C4-2B (cell line): ENCODE data around the gene MAP4K1.
"Not testable (repeated sequence)": the region's sequence is repeated elsewhere in the genome, so short reads cannot be mapped to it uniquely, and the experiment has no call there.

Experiments
- H3K27ac ChIP-seq: fragments of 450-650 bp; 2 replicates; pipeline ENCODE4 v1.5.1; 2017
- ZFX ChIP-seq: fragments of 450-650 bp; IDR thresholded peaks from 2 replicates; pipeline ENCODE4 v1.6.1; 2017
- TF ChIP-seq, protein P1 (sequence below): fragments of 450-650 bp; conservative IDR thresholded peaks from 2 replicates; pipeline ENCODE4 v1.5.1; 2017; ENCODE audit warnings: mild to moderate bottlenecking

MAP4K1 gene

DNA sequence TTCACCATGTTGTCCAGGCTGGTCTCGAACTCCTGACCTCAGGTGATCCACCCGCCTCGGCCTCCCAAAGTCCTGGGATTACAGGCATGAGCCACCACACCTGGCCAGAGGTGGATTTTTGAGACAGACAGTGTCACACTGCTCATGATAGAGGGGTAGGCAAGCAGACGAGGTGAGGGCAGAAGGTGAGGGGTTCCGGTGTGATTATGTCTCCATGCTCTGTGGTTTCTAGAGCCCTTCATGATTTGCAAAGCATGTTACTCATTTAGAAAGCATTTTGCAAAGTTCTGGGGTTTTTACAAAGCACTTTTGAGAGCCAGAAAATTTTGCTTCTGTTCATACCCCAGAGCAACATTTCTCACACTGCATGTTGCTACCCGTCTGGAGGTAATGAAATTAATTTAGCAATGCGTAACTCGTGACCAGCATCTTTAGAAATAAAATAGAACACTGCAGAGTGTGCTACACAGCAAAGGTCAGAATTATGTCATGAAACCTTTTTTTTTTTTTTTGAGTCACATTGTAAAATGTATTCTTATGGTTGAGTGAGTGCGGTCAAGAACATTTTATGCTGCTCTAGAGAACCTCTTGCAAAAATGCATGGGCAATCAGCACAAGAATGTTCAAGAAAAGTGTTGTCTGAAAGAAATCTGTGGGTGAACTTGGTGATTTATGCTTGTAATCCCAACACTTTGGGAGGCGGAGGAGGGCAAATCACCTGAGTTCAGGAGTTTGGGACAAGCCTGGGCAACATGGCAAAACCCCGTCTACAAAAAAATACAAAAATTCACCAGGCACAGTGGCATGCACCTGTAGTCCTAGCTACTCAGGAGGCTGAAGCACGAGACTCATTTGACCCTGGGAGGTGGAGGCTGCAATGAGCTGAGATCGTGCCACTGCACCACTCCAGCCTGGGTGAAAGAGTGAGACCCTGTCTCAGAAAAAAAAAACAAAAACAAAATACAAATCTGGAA lies 58.0 kb downstream of the MAP4K1 start:
- H3K27ac ChIP-seq = no peak overlapping the region
- TF ChIP-seq, protein P1, sequence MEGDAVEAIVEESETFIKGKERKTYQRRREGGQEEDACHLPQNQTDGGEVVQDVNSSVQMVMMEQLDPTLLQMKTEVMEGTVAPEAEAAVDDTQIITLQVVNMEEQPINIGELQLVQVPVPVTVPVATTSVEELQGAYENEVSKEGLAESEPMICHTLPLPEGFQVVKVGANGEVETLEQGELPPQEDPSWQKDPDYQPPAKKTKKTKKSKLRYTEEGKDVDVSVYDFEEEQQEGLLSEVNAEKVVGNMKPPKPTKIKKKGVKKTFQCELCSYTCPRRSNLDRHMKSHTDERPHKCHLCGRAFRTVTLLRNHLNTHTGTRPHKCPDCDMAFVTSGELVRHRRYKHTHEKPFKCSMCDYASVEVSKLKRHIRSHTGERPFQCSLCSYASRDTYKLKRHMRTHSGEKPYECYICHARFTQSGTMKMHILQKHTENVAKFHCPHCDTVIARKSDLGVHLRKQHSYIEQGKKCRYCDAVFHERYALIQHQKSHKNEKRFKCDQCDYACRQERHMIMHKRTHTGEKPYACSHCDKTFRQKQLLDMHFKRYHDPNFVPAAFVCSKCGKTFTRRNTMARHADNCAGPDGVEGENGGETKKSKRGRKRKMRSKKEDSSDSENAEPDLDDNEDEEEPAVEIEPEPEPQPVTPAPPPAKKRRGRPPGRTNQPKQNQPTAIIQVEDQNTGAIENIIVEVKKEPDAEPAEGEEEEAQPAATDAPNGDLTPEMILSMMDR = no peak
- TF ChIP-seq ZFX = no peak

DNA sequence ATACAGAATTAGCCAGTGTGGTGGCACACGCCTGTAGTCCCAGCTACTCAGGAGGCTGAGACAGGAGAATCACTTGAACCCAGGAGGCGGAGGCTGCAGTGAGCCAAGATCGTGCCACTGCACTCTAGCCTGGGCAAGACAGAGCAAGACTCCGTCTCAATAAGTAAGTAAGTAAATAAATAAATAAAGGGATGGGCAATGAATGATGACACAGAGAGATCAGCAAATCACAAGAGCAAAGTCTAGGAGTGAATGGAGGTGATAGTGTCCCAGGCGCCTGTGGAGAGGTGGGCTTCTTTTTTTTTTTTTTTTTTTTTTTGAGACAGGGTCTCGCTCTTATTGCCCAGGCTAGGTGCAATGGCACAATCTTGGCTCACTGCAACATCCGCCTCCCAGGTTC lies 58.8 kb downstream of the MAP4K1 start:
- H3K27ac ChIP-seq = not testable (repeated sequence)

DNA sequence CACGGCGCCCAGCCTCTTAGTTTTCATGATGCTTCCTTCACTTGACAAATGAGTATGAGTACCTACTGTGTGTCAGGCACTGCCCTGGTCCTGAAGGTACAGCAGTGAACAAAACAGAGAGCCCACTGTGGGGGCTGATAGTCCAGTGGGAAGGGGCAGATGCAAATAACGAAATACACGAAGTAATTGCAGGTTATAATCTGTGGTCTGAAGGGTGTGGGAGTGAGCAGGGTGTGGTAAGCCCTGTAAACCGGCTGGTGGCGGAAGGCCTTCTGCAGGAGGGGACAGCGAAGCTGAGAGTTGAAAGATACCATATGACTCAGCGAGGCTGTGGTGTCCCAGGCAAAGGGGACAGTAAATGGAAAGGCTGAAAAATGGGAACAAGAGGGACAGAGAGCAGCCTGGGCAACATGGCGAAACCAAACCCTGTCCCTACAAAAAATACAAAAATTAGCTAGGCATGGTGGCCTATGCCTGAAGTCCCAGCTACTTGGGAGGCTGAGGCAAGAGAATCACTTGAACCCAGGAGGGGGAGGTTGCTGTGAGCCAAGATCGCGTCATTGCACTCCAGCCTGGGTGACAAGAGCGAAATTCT lies 60.5 kb downstream of the MAP4K1 start:
- no peak overlapping the region for H3K27ac ChIP-seq
- TF ChIP-seq, protein P1 = no peak
- TF ChIP-seq ZFX = no peak

DNA sequence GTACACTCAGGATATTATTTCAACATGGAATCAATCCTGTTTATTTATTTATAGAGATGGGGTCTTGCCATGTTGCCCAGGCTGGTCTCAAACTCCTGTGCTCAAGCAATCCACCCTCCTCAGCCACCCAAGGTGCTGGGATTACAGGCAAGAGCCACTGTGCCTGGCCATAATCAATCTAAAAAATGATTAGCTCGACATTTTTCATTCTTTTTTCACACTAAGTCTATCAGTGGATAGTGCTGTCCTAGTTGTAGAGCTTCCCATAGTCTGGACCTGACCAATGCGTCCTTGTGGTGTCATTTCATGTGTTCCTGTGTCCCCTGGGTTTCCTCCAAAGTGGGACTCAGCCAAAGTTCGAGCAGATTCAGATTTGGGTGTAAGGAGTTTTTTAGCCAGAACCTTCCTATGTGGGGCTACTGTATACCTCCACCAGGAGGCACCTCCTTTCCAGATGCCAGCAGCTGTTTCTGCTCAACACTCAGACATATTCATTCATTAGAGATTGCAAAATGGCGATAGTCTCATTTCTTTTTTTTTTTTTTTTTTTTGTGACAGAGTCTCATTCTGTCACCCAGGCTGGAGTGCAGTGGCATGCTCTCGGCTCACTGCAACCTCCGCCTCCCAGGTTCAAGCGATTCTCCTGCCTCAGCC lies 61.1 kb downstream of the MAP4K1 start:
- no peak overlapping the region for H3K27ac ChIP-seq
- no peak for TF ChIP-seq ZFX
- TF ChIP-seq, protein P1 = no peak

DNA sequence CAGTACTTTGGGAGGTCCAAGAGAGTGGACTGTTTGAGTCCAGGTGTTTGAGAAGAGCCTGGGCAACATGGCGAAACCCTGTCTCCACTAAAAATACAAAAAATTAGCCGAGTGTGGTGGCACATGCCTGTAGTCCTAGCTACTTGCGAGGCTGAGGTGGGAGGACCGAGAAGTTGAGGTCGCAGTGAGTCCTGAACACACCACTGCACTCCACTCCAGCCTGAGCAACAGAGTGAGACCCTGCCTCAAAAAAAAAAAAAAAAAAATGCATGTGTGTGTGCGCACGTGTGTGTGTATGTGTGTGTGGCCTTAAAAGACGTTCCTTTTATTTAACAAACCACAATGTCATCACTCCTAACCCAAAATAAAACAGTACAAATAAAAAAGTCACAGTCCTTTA lies 62.6 kb downstream of the MAP4K1 start:
- TF ChIP-seq ZFX = no peak
- TF ChIP-seq, protein P1 = no peak
- no peak overlapping the region for H3K27ac ChIP-seq

DNA sequence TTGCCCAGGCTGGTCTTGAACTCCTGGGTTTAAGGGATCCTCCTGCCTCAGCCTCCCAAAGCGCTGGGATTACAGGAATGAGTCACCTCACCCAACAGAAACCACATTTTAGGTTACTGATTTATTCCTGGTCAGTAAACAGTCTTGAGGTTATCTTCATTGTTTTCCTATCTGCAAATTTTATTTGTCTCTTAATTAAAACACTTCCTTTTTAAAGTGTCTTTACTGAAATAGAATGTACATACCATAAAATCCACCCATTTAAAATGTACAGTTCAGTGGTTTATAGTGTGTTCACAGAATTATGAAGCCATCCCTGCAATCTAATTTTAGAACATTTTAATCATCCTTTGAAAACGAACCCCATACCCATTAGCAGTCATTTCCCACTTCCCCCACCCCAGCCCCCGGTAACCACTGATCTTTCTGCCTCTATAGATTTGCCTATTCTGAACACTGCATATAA lies 63.0 kb downstream of the MAP4K1 start:
- H3K27ac ChIP-seq = no peak overlapping the region
- TF ChIP-seq ZFX = no peak
- TF ChIP-seq, protein P1 = no peak

DNA sequence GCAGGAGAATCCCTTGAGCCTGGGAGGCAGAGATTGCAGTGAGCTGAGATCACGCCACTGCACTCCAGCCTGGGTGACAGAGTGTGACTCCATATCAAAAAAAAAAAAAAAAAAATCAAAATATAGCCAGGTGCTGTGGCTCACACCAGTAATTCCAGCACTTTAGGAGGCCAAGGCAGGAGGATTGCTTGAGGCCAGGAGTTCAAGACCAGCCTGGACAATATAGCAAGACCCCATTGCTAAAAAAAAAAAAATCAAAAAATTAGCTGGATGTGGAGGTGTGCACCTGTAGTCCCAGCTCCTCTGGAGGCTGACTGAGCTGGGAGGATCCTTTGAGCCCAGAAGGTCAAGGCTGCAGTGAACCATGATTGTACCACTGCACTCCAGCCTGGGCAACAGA lies 64.5 kb downstream of the MAP4K1 start:
- H3K27ac ChIP-seq = not testable (repeated sequence)

DNA sequence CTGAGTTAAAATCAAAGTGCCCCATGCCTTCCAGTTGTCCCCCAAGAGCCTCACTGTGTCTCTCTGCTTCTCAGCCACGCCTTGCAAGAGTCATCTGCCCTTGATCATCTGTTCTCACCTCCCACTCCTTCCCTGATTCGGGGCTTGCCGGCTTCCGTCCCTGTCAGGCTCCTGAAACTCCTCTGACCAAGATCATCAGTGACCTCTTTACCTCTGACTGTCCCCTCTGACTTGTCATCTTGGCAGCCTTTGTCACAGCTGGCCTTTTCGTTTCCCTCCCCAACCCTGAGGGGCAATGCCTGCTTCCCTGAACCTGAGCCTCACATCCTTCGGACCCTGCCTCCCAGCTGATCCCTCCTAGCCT lies 66.3 kb downstream of the MAP4K1 start:
- TF ChIP-seq, protein P1 = no peak
- TF ChIP-seq ZFX = no peak
- H3K27ac ChIP-seq = no peak overlapping the region
